ENCODE measurements around the gene LRRFIP1. TPM values are rescaled to one million over a fixed set of nuclear protein-coding genes. Genes with fewer than 3 reads are reported as not detected.

LRRFIP1 gene
- total and polyA plus RNA-seq, 2 of the 13 experiments (the other 11 are each of a cell fraction or from before 2014, with no cell fraction given): 15.9 to 40.5 TPM

DNA sequence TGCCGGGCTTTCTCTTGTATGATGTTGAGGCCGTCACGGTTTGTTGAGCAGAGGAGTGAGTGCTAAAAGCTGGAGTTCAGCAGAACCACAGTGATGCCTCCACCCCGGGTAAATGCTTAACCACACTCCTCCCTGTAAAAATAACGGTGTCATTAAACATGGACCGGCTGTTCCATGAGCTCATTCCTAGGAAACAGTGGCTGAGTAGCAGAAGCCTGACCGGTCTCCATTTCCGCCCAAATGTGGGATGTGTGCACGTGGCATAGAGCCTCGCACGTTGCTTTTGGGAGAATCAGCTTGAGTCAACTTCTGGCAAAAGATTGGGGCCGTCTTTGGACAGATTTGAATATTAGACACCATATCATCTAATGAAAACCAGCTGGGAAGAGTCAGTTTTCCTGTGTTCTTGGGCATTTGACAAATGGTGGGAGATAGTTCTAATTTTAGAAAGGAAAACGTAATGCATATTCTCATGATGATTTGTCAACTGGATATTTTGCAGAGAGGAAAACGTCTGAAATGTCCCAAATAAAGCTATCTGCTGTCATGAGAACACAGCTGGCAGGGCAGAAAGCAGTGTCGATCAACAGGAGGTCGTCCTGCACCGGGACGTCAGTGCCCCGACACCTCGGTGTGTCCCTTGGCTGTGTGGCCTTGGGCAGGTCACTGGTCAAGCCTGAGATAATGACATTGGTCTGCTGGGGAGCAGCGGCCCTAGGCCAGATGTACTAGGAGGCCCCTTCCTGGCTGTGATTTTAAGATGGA, 42.4 kb downstream of the LRRFIP1 start (continued):
- TF ChIP-seq, protein P1, sequence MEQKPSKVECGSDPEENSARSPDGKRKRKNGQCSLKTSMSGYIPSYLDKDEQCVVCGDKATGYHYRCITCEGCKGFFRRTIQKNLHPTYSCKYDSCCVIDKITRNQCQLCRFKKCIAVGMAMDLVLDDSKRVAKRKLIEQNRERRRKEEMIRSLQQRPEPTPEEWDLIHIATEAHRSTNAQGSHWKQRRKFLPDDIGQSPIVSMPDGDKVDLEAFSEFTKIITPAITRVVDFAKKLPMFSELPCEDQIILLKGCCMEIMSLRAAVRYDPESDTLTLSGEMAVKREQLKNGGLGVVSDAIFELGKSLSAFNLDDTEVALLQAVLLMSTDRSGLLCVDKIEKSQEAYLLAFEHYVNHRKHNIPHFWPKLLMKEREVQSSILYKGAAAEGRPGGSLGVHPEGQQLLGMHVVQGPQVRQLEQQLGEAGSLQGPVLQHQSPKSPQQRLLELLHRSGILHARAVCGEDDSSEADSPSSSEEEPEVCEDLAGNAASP (CRISPR knock-in tag; IDR thresholded peaks at IDR 0.05; ENCODE audit: borderline replicate concordance): peak; percentile 11; the same call in 1 of the 2 replicates
- TF ChIP-seq SIN3A (IDR thresholded peaks at IDR 0.05; ENCODE audit: borderline replicate concordance, low read depth, low read length): peak; percentile 48
- TF ChIP-seq E2F5 (CRISPR knock-in tag; conservative IDR thresholded peaks at IDR 0.05): no peak
- TF ChIP-seq ZNF891 (CRISPR knock-in tag; IDR thresholded peaks at IDR 0.05): no peak
- peak; percentile 57; the same call in 1 of the 2 replicates for TF ChIP-seq KDM2A (CRISPR knock-in tag; IDR thresholded peaks at IDR 0.05; ENCODE audit: borderline replicate concordance, low read depth)
- 0 out of 2 replicates have a peak, but pooled peaks have one; percentile 41 for TF ChIP-seq THYN1 (CRISPR knock-in tag; IDR thresholded peaks at IDR 0.05; ENCODE audit: borderline replicate concordance, low read depth)
- peak; percentile 55; the same call in 1 of the 2 replicates for TF ChIP-seq RXRB (CRISPR knock-in tag; IDR thresholded peaks at IDR 0.05; ENCODE audit: borderline replicate concordance)
- peak; percentile 84; the same call in 1 of the 2 replicates for TF ChIP-seq ZNF558 (CRISPR knock-in tag; IDR thresholded peaks at IDR 0.05; ENCODE audit: borderline replicate concordance)
- peak; percentile 44; the same call in 1 of the 2 replicates for TF ChIP-seq PITX1 (CRISPR knock-in tag; IDR thresholded peaks at IDR 0.05)
- TF ChIP-seq SRSF9 (IDR thresholded peaks at IDR 0.05; ENCODE audit: borderline replicate concordance, insufficient read depth, low read depth, low read length, poor library complexity, severe bottlenecking): no peak
- TF ChIP-seq NONO (IDR thresholded peaks at IDR 0.05): no peak
- TF ChIP-seq NONO (CRISPR knock-in tag; conservative IDR thresholded peaks at IDR 0.05): no peak
- TF ChIP-seq, protein P2, sequence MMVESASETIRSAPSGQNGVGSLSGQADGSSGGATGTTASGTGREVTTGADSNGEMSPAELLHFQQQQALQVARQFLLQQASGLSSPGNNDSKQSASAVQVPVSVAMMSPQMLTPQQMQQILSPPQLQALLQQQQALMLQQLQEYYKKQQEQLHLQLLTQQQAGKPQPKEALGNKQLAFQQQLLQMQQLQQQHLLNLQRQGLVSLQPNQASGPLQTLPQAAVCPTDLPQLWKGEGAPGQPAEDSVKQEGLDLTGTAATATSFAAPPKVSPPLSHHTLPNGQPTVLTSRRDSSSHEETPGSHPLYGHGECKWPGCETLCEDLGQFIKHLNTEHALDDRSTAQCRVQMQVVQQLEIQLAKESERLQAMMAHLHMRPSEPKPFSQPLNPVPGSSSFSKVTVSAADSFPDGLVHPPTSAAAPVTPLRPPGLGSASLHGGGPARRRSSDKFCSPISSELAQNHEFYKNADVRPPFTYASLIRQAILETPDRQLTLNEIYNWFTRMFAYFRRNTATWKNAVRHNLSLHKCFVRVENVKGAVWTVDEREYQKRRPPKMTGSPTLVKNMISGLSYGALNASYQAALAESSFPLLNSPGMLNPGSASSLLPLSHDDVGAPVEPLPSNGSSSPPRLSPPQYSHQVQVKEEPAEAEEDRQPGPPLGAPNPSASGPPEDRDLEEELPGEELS (CRISPR knock-in tag; IDR thresholded peaks at IDR 0.05): peak; percentile 31; the same call in 1 of the 2 replicates
- TF ChIP-seq SAP130 (CRISPR knock-in tag; IDR thresholded peaks at IDR 0.05; ENCODE audit: low read depth): peak; percentile 92
- no peak for TF ChIP-seq RFXANK (CRISPR knock-in tag; IDR thresholded peaks at IDR 0.05)
- TF ChIP-seq GABPB1 (CRISPR knock-in tag; IDR thresholded peaks at IDR 0.05): peak; percentile 65
- TF ChIP-seq TARDBP (CRISPR knock-in tag; IDR thresholded peaks at IDR 0.05): peak; percentile 71; the same call in 1 of the 2 replicates
- no peak for TF ChIP-seq FOXM1 (CRISPR knock-in tag; IDR thresholded peaks at IDR 0.05)
- TF ChIP-seq MNT (IDR thresholded peaks at IDR 0.05): peak; percentile 23; the same call in 1 of the 2 replicates
- TF ChIP-seq ZNF263 (CRISPR knock-in tag; IDR thresholded peaks at IDR 0.05): peak; percentile 71; the same call in 1 of the 2 replicates
- peak; percentile 59 for TF ChIP-seq FOXA3 (CRISPR knock-in tag; IDR thresholded peaks at IDR 0.05)
- TF ChIP-seq RCOR2 (CRISPR knock-in tag; IDR thresholded peaks at IDR 0.05): 0 out of 2 replicates have a peak, but pooled peaks have one; percentile 52
- peak; percentile 80 for TF ChIP-seq TMF1 (CRISPR knock-in tag; IDR thresholded peaks at IDR 0.05; ENCODE audit: low read depth)

Measured in HepG2 (cell line).